ENCODE results near the gene DENND4B. TPM values are rescaled to one million over a fixed set of nuclear protein-coding genes. Genes with fewer than 3 reads are reported as not detected.

DENND4B gene
- total and polyA plus RNA-seq, 2 of the 4 experiments (the other 2 are of a cell fraction) = 1.8 to 25.2 TPM

DNA sequence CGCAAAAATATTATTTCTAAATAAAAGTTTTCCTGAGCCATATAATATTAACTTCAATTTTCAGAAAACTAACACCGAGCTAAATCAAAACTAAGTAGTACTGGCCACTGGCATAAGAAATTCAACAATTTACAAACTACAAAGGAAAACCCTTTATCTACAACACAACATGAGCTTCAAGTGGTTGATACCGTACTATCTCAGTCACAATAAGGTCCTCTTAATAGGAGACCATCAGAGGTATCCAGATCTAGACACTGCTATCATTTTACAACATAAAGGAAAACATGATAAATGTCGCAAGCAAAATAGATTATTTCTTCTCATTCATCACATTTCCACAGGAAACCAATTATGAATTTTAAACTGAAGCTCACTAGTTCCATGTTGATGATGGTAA lies 63.3 kb downstream of the DENND4B start:
- Histone ChIP-seq H4K5ac (ENCODE audit: low read depth, low read length) (no peak overlapping the region), H2BK5ac (ENCODE audit: low read depth, low read length, poor library complexity, severe bottlenecking) (no peak overlapping the region), H2BK15ac (ENCODE audit: low read depth, low read length) (no peak overlapping the region), H3K79me1 (ENCODE audit: low read depth in 1 of 2, low read length in 2 of 2) (peaks cover 13 to 52% of the 10 kb centered on the region in 2 experiments; a peak in 3 of 4 replicates), H3K27me3 (ENCODE audit: control insufficient read depth, insufficient read depth, low read length) (no peaks in the 10 kb centered on the region), H3K18ac (ENCODE audit: low read depth, low read length) (no peak overlapping the region), H3K9ac (ENCODE audit: low read depth, low read length) (no peak overlapping the region), H4K8ac (ENCODE audit: low read depth in 2 of 2, low read length in 2 of 2) (no peak overlapping the region), H3K4ac (ENCODE audit: low read depth, low read length) (no peak overlapping the region), H4K20me1 (ENCODE audit: insufficient read depth, low read length) (peaks cover 5% of the 10 kb centered on the region; the same call in 1 of the 2 replicates), H3K4me1 (ENCODE audit: control insufficient read depth, insufficient read depth, low read length) (peaks cover 6% of the 10 kb centered on the region), H3K23ac (ENCODE audit: low read depth, low read length) (no peak overlapping the region), H3K27ac (ENCODE audit: insufficient read depth, low read length) (no peak overlapping the region), H2BK20ac (ENCODE audit: low read depth, low read length) (no peak overlapping the region), H3K4me3 (ENCODE audit: insufficient read depth, low read depth, low read length) (no peak overlapping the region), H3K56ac (ENCODE audit: extremely low read depth, insufficient read depth, low read length) (no peak overlapping the region), H4K91ac (ENCODE audit: insufficient read depth, low read depth, low read length) (no peak overlapping the region), H2BK120ac (ENCODE audit: low read depth, low read length) (no peak overlapping the region), H3K9me3 (ENCODE audit: control insufficient read depth, insufficient read depth, low read length) (no peaks in the 10 kb centered on the region), H2AK9ac (replicated peaks; ENCODE audit: low read depth, low read length, poor library complexity) (no peak overlapping the region), H3K9me1 (ENCODE audit: insufficient read depth, low read length) (peaks cover 3% of the 10 kb centered on the region; the same call in 1 of the 2 replicates), H3K36me3 (ENCODE audit: control insufficient read depth, insufficient read depth, low read length) (no peaks in the 10 kb centered on the region; the same call in 1 of the 2 replicates), H3K14ac (replicated peaks; ENCODE audit: low read depth, low read length) (no peak overlapping the region), H3K4me2 (ENCODE audit: low read depth, low read length) (no peak overlapping the region), H2AFZ (replicated peaks; ENCODE audit: low read length, poor library complexity) (no peak overlapping the region), H2AK5ac (ENCODE audit: low read depth, low read length) (no peak overlapping the region)
- in situ Hi-C loops (cut with MboI; ENCODE audit: low sequenced_read_pairs) = no loop called here
- dilution Hi-C loops (cut with HindIII; ENCODE audit: low sequenced_read_pairs, unreplicated experiment) = no loop called here
- no TSS peak for BruUV-seq (replicated peaks)
- ATAC-seq (ENCODE audit: low read depth) (no peak), DNase-seq (no peak)
- TF ChIP-seq CEBPB (IDR thresholded peaks at IDR 0.05; ENCODE audit: low read depth, low read length) (no peak), CHD1 (IDR thresholded peaks at IDR 0.05; ENCODE audit: low read depth, low read length) (no peak)
- ChIA-PET POLR2A (ENCODE audit: unreplicated experiment) (no interaction called here), CTCF (no interaction called here)
- WGBS, 2 experiments (ENCODE audit: extremely low coverage in 2 of 2, insufficient read length in 1 of 2) = 100% methylated on average over 1 of the region's 4 CpGs; no CpG with 5 or more reads in 1 of the 2 experiments
- intact Hi-C loops (cut with micrococcal nuclease) = loop anchor here (5.0 kb wide), 1 partner anchor 39 kb away; the partner anchor contains the start of gene GATAD2B
